ENCODE measurements around the gene ILKAP. TPM values are rescaled to one million over a fixed set of nuclear protein-coding genes. Genes with fewer than 3 reads are reported as not detected.

ILKAP gene
- total and polyA plus RNA-seq, 2 of the 4 experiments (the other 2 are of a cell fraction), result 13.3 to 44.2 TPM

- in situ Hi-C loops (cut with MboI; ENCODE audit: low sequenced_read_pairs), result no loop called here
- BruUV-seq (replicated peaks), result no TSS peak
- ChIA-PET POLR2A (ENCODE audit: unreplicated experiment) (no interaction called here), CTCF (no interaction called here)
- Histone ChIP-seq H3K79me1 (ENCODE audit: low read depth in 1 of 2, low read length in 2 of 2) (no peaks in the 10 kb centered on the region), H3K27me3 (ENCODE audit: control insufficient read depth, insufficient read depth, low read length) (no peaks in the 10 kb centered on the region), H3K23ac (ENCODE audit: low read depth, low read length) (no peak overlapping the region), H3K14ac (replicated peaks; ENCODE audit: low read depth, low read length) (no peak overlapping the region), H2BK20ac (ENCODE audit: low read depth, low read length) (no peak overlapping the region), H3K18ac (ENCODE audit: low read depth, low read length) (no peak overlapping the region), H2BK120ac (ENCODE audit: low read depth, low read length) (no peak overlapping the region), H4K5ac (ENCODE audit: low read depth, low read length) (no peak overlapping the region), H3K56ac (ENCODE audit: extremely low read depth, insufficient read depth, low read length) (no peak overlapping the region), H3K9ac (ENCODE audit: low read depth, low read length) (no peak overlapping the region), H3K4me1 (ENCODE audit: control insufficient read depth, insufficient read depth, low read length) (peaks cover 7% of the 10 kb centered on the region), H4K91ac (ENCODE audit: insufficient read depth, low read depth, low read length) (no peak overlapping the region), H2AFZ (replicated peaks; ENCODE audit: low read length, poor library complexity) (no peak overlapping the region), H3K36me3 (ENCODE audit: control insufficient read depth, insufficient read depth, low read length) (no peaks in the 10 kb centered on the region), H2BK15ac (ENCODE audit: low read depth, low read length) (no peak overlapping the region), H4K20me1 (ENCODE audit: insufficient read depth, low read length) (no peaks in the 10 kb centered on the region), H2AK5ac (ENCODE audit: low read depth, low read length) (no peak overlapping the region), H3K4ac (ENCODE audit: low read depth, low read length) (no peak overlapping the region), H3K9me3 (ENCODE audit: control insufficient read depth, insufficient read depth, low read length) (no peaks in the 10 kb centered on the region), H2BK5ac (ENCODE audit: low read depth, low read length, poor library complexity, severe bottlenecking) (no peak overlapping the region), H4K8ac (ENCODE audit: low read depth in 2 of 2, low read length in 2 of 2) (no peak overlapping the region), H3K4me3 (ENCODE audit: insufficient read depth, low read depth, low read length) (no peak overlapping the region), H2AK9ac (replicated peaks; ENCODE audit: low read depth, low read length, poor library complexity) (no peak overlapping the region), H3K4me2 (ENCODE audit: low read depth, low read length) (no peak overlapping the region), H3K27ac (ENCODE audit: insufficient read depth, low read length) (no peak overlapping the region), H3K9me1 (ENCODE audit: insufficient read depth, low read length) (0 out of 2 replicates have a peak, but pooled peaks cover 5% of the 10 kb centered on the region)
- dilution Hi-C loops (cut with HindIII; ENCODE audit: low sequenced_read_pairs, unreplicated experiment), result no loop called here
- ATAC-seq (ENCODE audit: low read depth) (no peak), DNase-seq (no peak)
- intact Hi-C loops (cut with micrococcal nuclease), result no loop called here
- WGBS, 2 experiments (ENCODE audit: extremely low coverage in 2 of 2, insufficient read length in 1 of 2), result 71% methylated on average over 7 of the region's 14 CpGs; no CpG with 5 or more reads in 1 of the 2 experiments
- no peak for TF ChIP-seq SMC3 (IDR thresholded peaks at IDR 0.05; ENCODE audit: low read depth, low read length)
- TF ChIP-seq POLR2A (IDR thresholded peaks at IDR 0.05; ENCODE audit: low read depth, low read length), result no peak
- TF ChIP-seq NFE2L2 (IDR thresholded peaks at IDR 0.05; ENCODE audit: low read depth, low read length), result no peak
- no peak for TF ChIP-seq CEBPB (IDR thresholded peaks at IDR 0.05; ENCODE audit: low read depth, low read length)
- no peak for TF ChIP-seq MAFK (IDR thresholded peaks at IDR 0.05; ENCODE audit: low read depth, low read length)
- no peak for TF ChIP-seq CTCF (conservative IDR thresholded peaks at IDR 0.05; ENCODE audit: low read depth, low read length)
- TF ChIP-seq RFX5 (IDR thresholded peaks at IDR 0.05; ENCODE audit: low read depth, low read length), result no peak
- TF ChIP-seq RAD21 (IDR thresholded peaks at IDR 0.05; ENCODE audit: low read length), result no peak
- TF ChIP-seq USF2 (IDR thresholded peaks at IDR 0.05; ENCODE audit: low read depth, low read length), result no peak
- TF ChIP-seq MXI1 (IDR thresholded peaks at IDR 0.05; ENCODE audit: borderline replicate concordance, low read depth, low read length), result no peak
- TF ChIP-seq BHLHE40 (IDR thresholded peaks at IDR 0.05; ENCODE audit: low read depth, low read length), result no peak
- no peak for TF ChIP-seq RCOR1 (IDR thresholded peaks at IDR 0.05; ENCODE audit: insufficient replicate concordance, low read length)
- TF ChIP-seq CHD1 (IDR thresholded peaks at IDR 0.05; ENCODE audit: low read depth, low read length), result no peak
- no peak for TF ChIP-seq ELK1 (IDR thresholded peaks at IDR 0.05; ENCODE audit: borderline replicate concordance, low read depth, low read length)
- TF ChIP-seq FOS (IDR thresholded peaks at IDR 0.05; ENCODE audit: low read depth, low read length), result no peak
Measured at GRCh38 chr2:238133499-238134392, 69.7 kb downstream of the ILKAP start.
